Measurements from ENCODE around the gene KCNH1.

- TF ChIP-seq ATF4 (CRISPR knock-in tag; IDR thresholded peaks at IDR 0.05) (no peak), THAP7 (CRISPR knock-in tag; IDR thresholded peaks at IDR 0.05) (no peak)
Measured at GRCh38 chr1:210724768-210725167, 409.2 kb downstream of the KCNH1 start.
